Activated naive CD8-positive, alpha-beta T cell treated with anti-CD3 and anti-CD28 coated beads, Interleukin-2, amount 50 U/mL, for 16 hours (primary cell): ENCODE results near the gene ZBTB18.
A peak's percentile ranks its signal among the peaks of the same experiment; 100 is the strongest.

Experiments used
- DNase-seq: peaks from one replicate; pipeline ENCODE4 v3.0.0-alpha.2; 2020; ENCODE audit warnings: low read depth, low spot score

ZBTB18 gene

GRCh38 chr1:244062156-244062725 lies 11.2 kb downstream of the ZBTB18 start:
- no peak for DNase-seq

- DNase-seq = no peak
Measured at GRCh38 chr1:244063498-244063897, 12.4 kb downstream of the ZBTB18 start.

- DNase-seq = no peak
Measured at GRCh38 chr1:244064621-244065020, 13.5 kb downstream of the ZBTB18 start.

- DNase-seq = no peak
Measured at GRCh38 chr1:244065063-244065793, 14.1 kb downstream of the ZBTB18 start.

- DNase-seq = no peak
Measured at GRCh38 chr1:244065960-244066388, 14.9 kb downstream of the ZBTB18 start.

- DNase-seq = no peak
Measured at GRCh38 chr1:244066954-244067716, 16.1 kb downstream of the ZBTB18 start.

GRCh38 chr1:244067893-244068292 lies 16.8 kb downstream of the ZBTB18 start:
- DNase-seq = no peak

- DNase-seq = no peak
Measured at GRCh38 chr1:244068567-244068966, 17.5 kb downstream of the ZBTB18 start.

- DNase-seq = no peak
Measured at GRCh38 chr1:244069326-244069898, 18.3 kb downstream of the ZBTB18 start.

GRCh38 chr1:244074559-244075171 lies 23.6 kb downstream of the ZBTB18 start:
- peak; percentile 21 for DNase-seq

GRCh38 chr1:244075247-244075722 lies 24.2 kb downstream of the ZBTB18 start:
- DNase-seq = no peak

- DNase-seq = no peak
Measured at GRCh38 chr1:244076740-244077139, 25.7 kb downstream of the ZBTB18 start.

- no peak for DNase-seq
Measured at GRCh38 chr1:244077473-244078220, 26.6 kb downstream of the ZBTB18 start.

GRCh38 chr1:244080343-244080929 lies 29.4 kb downstream of the ZBTB18 start:
- DNase-seq = no peak

GRCh38 chr1:244082969-244083368 lies 31.9 kb downstream of the ZBTB18 start:
- DNase-seq = no peak

- DNase-seq = no peak
Measured at GRCh38 chr1:244083383-244083943, 32.4 kb downstream of the ZBTB18 start.

GRCh38 chr1:244084763-244085162 lies 33.7 kb downstream of the ZBTB18 start:
- DNase-seq = no peak

GRCh38 chr1:244085891-244086290 lies 34.8 kb downstream of the ZBTB18 start:
- DNase-seq = no peak

- DNase-seq = no peak
Measured at GRCh38 chr1:244087021-244087560, 36.0 kb downstream of the ZBTB18 start.

GRCh38 chr1:244087611-244088010 lies 36.5 kb downstream of the ZBTB18 start:
- DNase-seq = no peak
